NCI-H2196 treated with DMSO at 0.1 percent for 48 hours (cell line): Measurements from ENCODE around the gene PEMT.

Source experiments
- DNase-seq: peaks from one replicate; lab custom pipeline; 2025; ENCODE audit not compliant: unreplicated experiment; lab: John Stamatoyannopoulos, UW

PEMT gene

DNA sequence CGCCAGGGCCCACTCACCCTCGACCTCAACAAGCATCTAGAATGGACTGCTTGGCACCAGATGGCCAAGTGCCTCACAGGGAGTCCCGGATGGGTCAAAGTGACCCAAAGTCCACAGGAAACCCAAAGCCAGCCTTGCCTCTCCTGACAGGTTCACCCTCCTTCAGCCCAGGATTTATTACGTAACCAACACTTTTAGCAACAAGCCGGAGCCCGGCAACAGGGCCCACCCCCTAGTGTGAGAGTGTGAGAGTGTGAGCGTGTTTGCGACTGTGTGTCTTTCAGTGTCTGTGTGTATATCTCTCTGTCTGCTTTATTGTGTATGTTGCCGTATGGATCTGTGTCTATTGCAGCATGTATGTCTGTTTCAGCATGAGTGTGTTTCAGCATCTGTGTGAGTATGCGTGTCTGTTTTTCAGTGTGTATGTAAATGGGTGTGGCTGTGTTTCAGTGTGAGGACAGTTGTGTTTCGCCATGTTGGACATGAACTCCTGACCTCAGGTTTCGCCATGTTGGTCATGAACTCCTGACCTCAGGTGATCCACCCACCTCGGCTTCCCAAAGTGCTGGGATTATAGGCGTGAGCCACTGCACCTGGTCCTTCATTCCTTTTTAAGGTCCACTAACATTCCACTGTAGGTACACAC lies 13.7 kb upstream of the PEMT start:
- DNase-seq = no peak

DNA sequence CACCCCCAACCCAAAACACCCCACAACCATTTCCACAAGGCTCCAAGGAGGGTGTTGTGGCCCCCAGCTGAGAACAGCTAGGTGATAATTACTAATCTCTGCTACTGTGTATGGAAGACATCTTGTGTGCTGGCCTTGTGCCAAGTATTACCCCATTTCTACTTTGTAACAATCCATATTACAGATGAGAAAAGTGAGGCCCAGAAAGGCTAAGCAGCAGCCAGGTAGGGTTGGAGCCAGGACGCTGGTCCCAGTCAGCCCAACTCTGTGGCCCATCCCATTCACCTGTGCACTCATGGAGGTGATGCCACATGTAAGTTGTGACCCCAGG lies 12.4 kb upstream of the PEMT start:
- DNase-seq = no peak

DNA sequence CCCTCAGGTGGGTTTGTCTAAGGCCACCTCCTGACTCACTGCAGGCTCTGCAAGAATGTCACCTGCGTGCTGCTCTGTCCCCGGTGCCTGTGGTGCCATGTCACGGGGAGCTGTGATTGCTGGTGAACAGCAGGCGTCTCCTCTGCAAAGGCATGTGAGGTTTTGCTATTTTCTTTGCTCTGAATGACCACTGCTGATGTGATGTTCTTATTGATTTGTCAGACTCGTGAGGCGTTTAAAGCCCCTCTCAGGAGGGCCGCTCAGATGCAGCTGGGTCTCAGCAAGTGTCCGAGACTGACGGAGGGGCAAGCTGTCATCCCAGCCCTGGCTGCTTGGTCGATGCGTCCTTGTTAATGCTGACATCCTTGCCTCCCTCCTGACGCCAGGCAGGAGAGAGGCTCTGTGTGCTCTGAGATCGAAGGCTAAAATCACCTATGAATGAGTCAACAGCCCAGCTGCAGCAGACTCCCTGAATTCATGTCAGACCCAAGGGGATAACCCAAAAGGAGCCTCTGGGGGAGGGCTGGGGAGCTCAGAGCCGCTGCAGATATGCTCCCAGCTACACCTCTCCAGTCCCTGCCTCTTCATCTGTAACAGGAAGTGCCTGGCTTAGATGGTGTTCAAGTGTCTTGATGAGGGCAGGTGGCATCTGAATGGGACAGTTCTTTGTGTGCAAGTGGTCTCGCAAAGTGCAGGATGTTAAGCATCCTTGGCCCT lies 11.8 kb upstream of the PEMT start:
- DNase-seq = no peak

DNA sequence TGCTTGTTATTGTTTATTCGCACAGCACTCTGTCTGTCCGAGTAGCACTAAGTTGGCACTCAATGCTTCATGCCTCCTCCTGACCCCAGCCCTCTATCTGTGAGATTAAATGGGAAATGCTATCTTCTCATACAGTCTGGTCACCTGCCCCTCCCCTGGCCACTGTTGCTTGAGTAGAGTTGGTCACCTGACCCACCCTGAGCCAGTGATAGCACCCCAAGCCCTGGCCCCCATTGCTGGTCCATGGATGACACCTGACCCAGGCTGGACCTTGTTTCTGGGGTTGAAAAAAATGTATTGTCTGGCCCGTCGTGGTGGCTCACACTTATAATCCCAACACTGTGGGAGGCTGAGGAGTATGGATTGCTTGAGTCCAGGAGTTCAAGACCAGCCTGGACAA lies 8.5 kb upstream of the PEMT start:
- no peak for DNase-seq

DNA sequence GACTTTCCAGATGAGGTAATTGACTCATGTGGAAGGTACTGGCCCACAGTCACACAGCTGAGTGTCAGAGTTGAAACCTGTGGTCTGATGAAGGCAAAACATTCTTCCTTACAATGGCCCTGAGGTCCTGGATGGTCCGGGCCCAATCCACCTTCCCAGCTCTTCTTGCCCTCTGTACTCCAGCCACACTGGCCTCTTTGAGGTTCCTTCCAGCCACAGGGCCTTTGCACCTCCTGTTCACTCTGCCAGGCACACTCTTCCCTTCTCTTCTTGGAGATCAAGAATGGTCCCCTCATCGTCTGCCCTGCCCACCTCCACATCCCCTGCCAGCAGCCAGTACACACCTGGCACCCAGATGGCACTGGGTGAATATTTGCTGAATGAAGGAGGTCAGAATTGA lies 6.5 kb upstream of the PEMT start:
- DNase-seq = no peak

DNA sequence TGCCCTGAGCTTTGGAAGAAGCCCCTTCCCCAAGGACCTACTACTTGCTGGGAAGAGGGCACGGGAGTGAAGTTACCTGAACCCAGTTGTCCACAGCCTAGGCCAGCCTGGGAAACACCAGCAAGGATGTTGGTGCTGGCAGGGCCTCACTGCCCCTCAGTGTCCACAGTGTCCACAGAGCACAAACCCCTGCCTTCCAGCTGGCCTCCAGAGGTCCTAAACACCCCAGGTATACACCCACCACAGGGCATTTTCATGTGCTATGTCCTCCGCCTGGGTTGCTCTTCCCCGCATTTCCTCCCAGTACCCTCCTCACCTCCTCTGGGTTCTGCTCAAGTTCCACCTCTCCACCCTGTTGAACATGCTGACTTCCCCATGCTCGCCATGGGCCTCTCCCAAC lies 4.2 kb upstream of the PEMT start:
- DNase-seq = no peak

DNA sequence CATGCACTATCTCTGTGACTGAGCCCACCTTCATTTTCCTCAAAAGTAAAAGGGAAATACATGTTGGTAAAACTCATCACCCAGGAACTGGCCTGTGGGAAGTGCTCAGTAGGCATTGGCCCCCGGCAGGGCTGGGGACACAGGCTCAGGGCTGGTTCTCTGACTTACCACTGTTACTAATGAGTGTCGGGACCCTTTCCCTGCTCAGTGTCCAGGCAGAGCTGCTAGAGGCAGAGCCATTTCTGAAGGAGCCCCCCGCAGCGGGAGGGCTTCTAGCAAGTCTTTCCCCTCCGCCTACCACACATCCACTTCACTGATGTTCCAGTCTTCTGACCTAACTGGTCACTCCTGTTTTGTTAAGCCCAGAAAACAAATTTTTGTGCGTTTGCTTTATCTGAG lies 1.7 kb upstream of the PEMT start:
- no peak for DNase-seq

DNA sequence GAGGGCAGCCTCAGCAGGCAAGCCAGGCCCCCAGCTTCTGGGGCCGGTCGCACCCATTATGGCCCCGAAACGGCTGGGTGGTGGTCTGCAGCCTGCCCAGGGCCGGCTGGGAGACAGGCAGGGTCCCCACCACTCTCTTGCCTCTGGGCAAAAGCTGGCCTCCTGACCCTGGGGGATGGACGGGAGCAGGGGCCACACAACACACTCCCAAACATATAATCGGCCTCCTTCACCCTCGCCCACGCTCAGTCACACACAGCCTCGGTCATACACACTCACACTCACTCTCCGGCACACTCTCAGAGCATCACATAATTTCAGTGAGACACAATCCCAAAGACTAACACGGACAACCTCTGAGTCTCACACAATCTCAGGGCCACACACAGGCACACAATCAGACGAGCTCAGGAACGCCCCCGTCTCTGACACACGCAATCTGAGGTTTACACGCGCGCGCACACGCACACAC lies 589 bp downstream of the PEMT start:
- DNase-seq = no peak

DNA sequence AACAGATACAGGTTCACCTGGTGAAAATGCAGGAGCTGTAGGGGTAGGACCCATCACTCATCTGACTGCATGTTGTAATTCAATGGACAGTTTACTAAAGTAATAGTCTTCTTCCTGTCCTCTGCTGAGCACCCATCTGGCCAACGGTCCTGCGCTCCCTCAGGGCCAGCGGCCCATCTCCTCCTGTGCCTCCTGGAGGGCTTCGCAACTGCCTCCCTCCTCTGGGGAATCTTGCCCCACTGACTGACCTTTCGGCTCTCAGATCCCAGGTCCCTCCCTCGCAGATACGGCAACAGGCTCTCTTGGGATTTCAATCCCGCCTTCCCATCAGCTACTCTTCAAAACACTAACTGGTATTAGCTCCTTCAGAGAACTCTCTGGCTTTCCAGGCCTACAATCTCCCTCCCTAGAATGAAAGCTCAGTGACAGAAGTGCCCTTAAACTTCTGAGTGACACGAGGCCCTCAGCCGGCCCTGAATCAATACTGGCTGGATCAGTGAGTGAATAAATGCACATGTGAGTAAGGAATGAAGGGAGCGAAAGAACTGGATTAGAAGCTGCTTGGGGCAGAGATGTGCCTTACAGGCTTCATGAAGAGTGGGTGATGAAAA lies 1.3 kb downstream of the PEMT start:
- DNase-seq = no peak

DNA sequence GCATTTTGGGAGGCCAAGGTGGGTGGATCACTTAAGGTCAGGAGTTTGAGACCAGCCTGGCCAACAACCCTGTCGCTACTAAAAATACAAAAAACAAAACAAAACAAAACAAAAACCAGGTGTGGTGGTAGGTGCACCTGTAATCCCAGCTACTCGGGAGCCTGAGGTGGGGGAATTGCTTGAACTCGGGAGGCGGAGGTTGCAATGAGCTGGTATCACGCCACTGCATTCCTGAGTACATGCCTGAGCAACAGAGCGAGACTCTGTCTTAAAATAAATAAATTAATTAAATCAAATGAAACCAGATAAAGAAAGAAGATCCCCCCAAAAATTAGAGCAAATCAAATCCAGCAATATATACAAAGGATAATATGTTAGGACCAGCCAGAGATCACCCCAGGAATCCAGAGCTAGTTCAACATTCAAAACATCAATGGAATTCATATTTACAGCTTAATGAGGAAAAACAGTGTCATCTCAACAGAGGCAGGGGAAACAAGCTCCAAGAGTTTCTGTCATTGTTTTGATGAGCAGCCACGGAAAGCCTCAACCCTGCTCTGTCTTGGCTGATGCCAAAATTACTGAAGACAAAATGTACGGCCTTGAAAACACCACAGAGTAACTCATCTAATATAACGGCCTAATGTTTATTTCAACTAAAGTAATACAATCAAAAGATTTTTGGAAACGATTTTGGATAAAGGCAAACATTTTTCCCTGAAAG lies 3.7 kb downstream of the PEMT start:
- DNase-seq = no peak

DNA sequence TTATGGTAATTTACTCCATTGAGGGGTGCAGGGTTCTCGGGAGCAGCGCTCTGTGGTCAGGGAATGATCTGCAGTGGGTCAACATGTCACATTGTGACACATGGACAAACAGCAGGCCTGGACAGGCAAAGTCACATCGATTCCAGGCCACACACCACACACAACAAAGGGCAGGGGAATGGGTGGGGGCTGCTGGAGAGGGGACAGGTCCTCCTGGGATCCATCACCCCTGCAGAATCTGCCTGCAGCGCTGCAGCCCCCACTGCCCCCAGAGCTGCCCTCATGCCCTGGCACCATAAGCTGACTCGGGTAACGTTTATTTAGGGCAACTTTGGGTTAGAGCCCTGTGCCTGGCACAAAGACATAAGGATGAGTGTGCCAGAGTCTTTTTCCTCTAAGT lies 9.1 kb downstream of the PEMT start:
- no peak for DNase-seq

DNA sequence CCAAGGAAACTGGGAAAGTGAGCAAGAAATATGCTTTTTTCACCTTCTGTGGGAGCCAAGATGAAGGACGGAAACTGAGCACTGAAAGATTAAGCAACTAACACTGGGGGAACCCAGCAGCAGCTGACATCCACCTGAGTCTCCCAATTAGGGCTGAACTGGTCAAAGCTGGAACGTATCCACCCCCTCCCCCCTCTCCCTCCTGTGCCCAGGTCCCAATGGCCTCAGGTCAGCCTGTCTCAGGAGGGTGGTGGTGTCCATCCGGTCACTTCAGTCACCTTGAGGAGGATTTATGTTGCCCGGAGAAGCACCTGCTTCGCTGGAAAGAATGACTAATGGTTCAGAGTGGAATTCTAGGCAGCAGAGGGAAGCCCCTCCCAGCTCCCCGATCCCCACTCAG lies 10.0 kb downstream of the PEMT start:
- no peak for DNase-seq

DNA sequence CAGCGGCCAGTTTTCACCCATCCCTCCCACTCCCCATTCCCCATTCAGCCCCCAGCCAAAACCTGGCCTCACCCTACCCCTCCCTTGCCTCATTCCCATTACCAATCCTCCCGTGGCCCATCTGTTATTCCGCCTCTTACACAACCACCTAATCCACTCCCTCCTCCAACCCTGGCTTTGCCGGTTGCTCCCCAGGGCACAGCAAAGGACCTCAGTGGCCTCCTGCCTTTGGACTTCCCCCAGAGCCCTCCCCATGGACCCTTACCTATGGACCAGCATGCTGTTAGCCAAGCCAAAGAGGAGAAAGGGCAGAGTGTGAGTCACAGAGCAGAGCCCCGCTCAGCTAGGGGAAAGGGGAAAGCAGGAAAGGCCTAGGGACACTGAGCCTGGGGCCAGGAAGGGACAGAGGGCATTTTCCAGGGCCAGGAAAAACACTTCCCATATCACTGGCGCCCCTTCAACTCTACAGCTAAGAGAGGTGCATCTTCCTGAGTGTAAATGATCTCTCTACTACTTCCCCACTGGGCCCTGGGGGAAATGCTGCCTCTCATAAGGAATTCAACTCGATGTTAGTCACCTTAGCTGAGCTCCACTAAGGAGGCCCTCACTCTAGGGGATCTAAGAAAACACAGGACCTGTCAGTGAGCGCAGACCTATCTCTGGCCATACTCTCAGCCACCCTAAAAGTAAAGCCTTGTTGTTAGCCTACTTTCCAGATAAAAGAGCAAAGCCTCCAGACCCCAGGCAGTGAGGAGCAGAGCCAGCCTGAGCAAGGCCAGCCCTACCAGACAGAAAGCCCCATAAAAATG lies 10.6 kb downstream of the PEMT start:
- no peak for DNase-seq

DNA sequence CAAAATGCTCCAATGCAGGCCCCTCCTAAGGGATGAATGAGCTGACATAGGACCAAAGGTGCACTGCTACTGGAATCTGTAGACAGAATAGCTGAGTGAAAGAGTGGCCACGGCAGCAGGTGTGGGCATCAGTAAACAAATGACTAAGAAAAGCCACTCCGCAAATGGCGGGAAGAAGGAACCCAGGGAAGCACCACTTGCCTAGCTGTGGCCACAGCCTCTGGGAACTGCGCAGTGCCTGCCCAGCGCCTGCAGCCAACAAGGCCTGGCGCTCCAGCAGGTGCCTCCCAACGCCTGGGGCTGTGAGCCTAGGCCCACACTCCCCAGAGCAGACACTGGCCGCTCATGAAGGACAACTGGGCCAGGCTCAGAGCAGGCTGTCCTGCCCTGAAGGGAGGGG lies 11.8 kb downstream of the PEMT start:
- DNase-seq = peak; percentile 9

DNA sequence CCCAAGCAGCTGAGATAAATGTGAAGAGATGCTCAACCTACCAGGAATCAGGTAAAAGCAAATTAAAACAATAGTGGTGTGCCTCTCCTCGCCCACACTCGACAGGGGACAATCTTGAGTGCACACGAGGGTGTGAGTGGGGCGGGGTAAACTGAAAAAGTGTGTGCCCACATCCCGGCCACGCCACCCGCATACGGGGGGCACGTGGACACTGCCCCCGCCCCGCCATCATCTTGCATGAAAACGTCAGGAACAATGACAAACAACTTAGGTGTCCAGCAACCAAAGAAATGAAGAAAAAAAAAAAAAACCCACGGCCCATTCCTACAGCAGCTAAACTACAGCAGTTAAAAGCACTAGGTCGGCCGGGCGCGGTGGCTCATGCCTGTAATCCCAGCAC lies 14.1 kb downstream of the PEMT start:
- DNase-seq = no peak

DNA sequence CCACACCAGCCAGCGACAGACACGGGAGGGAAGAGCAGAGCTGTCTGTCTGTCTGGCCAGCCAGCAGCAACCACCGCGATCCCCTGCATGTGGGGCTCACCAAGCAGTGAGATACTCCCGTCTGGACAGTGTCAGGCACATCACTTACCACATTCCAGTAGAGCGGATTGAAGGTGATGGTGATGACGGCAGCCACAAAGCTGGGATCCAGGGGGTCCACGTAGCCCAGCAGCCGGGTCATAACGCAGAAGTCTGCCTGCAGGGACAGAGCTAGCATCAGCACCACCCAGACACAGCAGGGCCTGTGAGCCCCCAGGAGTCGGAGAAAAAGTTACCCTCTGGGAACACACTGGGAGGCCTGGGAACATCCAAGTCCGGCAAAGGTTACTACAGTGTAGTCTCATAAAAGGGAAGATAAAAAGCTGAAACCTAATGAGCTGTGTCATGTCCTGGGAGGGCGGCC lies 14.7 kb downstream of the PEMT start:
- no peak for DNase-seq

DNA sequence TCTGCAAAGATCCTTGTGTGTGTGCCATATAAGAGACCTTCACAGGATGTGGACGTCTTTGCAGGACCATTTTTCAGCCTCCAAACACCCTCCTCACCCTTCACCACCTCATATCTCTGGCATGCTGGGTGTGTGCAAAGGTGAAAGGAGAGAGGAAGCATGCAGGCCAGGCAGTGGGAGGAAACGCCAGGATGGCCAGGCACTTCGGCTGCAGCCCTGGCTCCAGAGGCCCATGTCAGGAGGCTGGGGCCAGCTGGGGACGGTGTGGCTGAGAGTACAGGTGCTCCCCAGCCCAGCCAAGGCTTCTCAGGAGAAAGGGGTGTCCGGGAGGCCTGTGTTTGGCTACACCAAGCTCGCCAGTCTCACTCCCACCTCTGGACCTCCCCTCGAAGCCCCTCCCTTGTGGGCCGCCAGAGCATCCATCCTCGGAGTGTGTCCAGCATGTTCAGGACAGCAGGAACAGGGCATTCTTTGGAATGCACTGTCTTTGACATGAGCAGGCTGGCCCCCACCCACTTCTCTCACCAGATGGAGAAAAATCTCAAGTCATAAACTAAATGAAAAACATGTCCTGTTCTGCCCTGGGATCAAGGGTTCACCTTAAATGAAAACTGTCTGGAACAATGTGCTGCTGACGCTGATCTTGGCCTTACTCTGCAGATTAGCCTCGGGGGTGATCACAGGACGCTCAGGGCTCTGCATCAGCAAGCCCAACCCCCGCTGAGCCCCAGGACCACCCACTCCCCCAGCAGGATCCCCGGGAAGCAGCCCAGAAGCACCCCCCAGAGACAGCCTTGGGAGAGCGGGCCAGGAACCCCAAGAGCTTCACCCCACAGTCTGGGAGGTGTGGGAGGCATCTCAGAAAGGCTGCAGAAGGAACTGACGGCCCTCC lies 15.9 kb downstream of the PEMT start:
- no peak for DNase-seq

DNA sequence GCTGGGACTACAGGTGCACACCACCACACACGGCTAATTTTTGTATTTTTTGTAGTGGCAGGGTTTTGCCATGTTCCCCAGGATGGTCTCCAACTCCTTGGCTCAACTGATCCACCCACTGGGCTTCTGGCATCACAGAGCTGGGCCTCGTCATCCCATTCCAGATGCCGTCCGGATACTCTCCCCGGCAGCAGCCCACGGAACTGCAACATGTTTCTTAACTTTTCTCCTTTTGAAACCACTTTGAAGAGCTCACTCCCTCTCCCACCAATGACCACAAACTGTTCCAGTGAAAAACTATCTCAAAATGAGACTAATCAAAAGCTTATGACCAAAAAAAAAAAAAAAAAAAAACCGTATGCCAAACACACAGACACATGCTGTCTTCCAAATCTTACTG lies 17.6 kb downstream of the PEMT start:
- DNase-seq = no peak

DNA sequence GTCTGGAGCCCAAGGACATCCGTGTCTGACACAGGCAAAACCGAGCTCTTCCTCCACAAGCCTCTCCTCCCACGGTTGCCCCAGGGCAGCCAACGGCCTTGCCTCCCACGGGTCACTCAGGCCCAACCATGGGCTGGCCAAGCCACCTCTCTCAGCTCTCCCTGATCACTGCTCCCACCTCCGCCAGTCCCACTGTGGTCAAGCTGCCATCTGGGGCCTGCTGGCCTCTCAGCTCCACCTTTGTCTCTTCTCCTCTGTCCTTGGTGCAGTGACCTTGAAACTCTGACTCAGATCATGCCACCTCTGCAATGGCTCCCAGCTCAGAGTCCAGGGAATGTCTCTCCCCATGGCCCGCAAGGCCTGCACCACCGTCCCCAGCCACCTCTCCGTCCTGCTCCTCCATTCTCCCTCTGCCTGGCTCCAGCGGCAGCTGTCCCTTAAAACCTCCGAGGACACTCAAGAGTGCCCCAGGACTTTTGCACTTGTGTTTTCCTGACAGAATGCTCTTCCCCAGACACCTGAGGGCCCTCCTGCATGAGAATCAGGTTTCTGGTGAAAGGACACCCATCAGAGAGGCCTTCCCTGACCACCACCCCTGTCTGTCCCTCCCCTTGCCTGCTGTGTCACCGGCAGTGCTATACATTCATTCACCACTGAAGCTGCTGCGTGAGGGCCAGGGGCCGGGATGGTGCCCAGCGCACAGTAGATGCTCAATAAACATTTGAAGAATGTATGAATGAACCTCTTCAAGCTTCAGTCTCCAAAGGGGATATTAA lies 19.3 kb downstream of the PEMT start:
- DNase-seq = no peak
